Upper lobe of left lung (tissue), 6 donors: ENCODE data around the gene PPM1B. TPM values are rescaled to one million over a fixed set of nuclear protein-coding genes. Genes with fewer than 3 reads are reported as not detected.

Experiments
- ATAC-seq, 2 donors: fragments of 200-7000 bp; cut with Tn5 transposase; one replicate each; pipeline ENCODE4 v1.9.1; 2022; ENCODE audit warnings: mild to moderate bottlenecking in 2 of 2, moderate library complexity in 2 of 2; ENCODE audit not compliant: low FRiP score in 2 of 2
- DNase-seq, 2 donors: peaks; one replicate each; pipeline ENCODE4 v3.0.0-alpha.2; 2019 to 2020
- H3K27ac ChIP-seq, 4 donors: fragments of 200-600 bp; sonication (generic); one replicate each; pipeline ENCODE4 v1.5.1; 2016 to 2019
- H3K27me3 ChIP-seq, 4 donors: fragments of 200-600 bp; sonication (generic); one replicate each; pipeline ENCODE4 v1.5.1; 2017 to 2019
- H3K36me3 ChIP-seq, 4 donors: fragments of 200-600 bp; sonication (generic); one replicate each; pipeline ENCODE4 v1.5.1; 2016 to 2019
- H3K4me1 ChIP-seq, 4 donors: fragments of 200-600 bp; sonication (generic); one replicate each; pipeline ENCODE4 v1.5.1; 2018 to 2019
- H3K4me3 ChIP-seq, 4 donors: fragments of 200-600 bp; sonication (generic); one replicate each; pipeline ENCODE4 v1.5.1; 2017 to 2019; ENCODE audit warnings: mild to moderate bottlenecking in 2 of 4, moderate library complexity in 1 of 4
- H3K9me3 ChIP-seq, 4 donors: fragments of 200-600 bp; sonication (generic); one replicate each; pipeline ENCODE4 v1.5.1; 2018 to 2019
- EP300 ChIP-seq, 4 donors: sonication (generic); formaldehyde crosslinking; IDR thresholded peaks; one replicate each; pipeline ENCODE4 v1.5.1; 2017; ENCODE audit warnings: antibody characterized with exemption in 4 of 4, control low read depth in 2 of 4
- POLR2A ChIP-seq, 4 donors: fragments of 450-650 bp; IDR thresholded peaks; one replicate each; pipeline ENCODE4 v1.5.1; 2016 to 2017; ENCODE audit warnings: antibody characterized with exemption in 4 of 4, mild to moderate bottlenecking in 2 of 4
- POLR2AphosphoS5 ChIP-seq, 2 donors: sonication (generic); formaldehyde crosslinking; IDR thresholded peaks; one replicate each; pipeline ENCODE4 v1.5.1; 2017; ENCODE audit warnings: antibody characterized with exemption in 2 of 2
- WGBS, 2 donors: methylation state at CpG; one replicate each; pipeline ENCODE4 v1.1.5; 2017 to 2018; 5-methylcytosine and 5-hydroxymethylcytosine counted together
- total RNA-seq, 6 donors: library from RNA; depleted of rRNA in 4 of 6; stranded (reverse); fragments of >200 nt in 4 of 6; gene quantifications; one replicate each; pipeline versions ENCODE4 v1.1.0 to v1.2.1, GENCODE V29; 2016 to 2021
- TF ChIP-seq, protein P1 (sequence below), 6 experiments: fragments of 450-650 bp in 4 of 6; fragments of 200-600 bp in 2 of 6; sonication (generic) in 2 of 6; IDR thresholded peaks; one replicate each; pipeline ENCODE4 v1.5.1; 2016 to 2019; ENCODE audit warnings: antibody characterized with exemption in 6 of 6
- donor health status: DM: no; HTN: no; CAD: no; lungs with moderate emphysema.
- donor health status: DM: no; HTN: yes; CAD: no; lungs with severe emphysema.

Gene PPM1B
- 10 to 100 TPM; 35.5 to 71.2 (median 45.6) TPM for total RNA-seq

DNA sequence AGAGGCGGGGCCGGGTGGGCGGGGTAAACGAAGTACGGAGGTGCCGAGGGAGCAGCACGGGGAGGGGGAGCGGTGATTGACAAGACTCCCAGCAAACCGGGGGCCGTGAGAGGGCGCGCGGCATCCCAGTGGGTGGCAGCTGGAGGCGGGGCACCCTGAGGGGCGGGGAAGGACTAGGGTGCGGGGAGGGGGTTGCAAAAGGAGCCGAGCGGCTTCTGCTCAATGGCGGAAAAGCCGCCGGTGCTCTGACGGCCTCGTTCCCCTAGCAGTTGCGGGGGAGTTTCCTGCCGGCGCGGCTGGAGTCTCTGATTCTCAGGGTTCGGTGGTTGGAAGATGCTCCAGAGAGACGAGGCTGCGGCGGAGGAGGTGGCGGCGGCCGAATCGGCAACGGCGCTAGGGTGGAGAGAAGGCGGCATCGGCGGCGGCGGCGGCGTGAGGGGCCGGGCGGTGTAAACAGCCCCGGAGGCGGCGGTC lies at the start of gene PPM1B:
Gene PPM1B (plus strand): TSS at position 195 of the 474 bp plus-strand sequence. CDS start 32,325 bp downstream, outside the sequence.
- no peaks in the 10 kb centered on the region for H3K36me3 ChIP-seq
- no peaks in the 10 kb centered on the region for H3K27me3 ChIP-seq
- H3K4me3 ChIP-seq: peak within 1 kb of the TSS; percentile 77 to 97 (median 92)
- 0 to 1% methylated on average over 42 to 43 of the region's 49 CpGs for WGBS, 2 donors
- no peaks in the 10 kb centered on the region for H3K9me3 ChIP-seq
- peak; percentile 98 to 99 for DNase-seq
- H3K4me1 ChIP-seq: peaks cover 19 to 26% (median 22%) of the 10 kb centered on the region in 4 donors
- TF ChIP-seq POLR2AphosphoS5 (IDR thresholded peaks at IDR 0.05) (peak; percentile 95 to 98), EP300 (IDR thresholded peaks at IDR 0.05) (peak in 1 of 4 donors; percentile 30), POLR2A (IDR thresholded peaks at IDR 0.05) (peak; percentile 83 to 98 (median 95))
- TF ChIP-seq, protein P1, sequence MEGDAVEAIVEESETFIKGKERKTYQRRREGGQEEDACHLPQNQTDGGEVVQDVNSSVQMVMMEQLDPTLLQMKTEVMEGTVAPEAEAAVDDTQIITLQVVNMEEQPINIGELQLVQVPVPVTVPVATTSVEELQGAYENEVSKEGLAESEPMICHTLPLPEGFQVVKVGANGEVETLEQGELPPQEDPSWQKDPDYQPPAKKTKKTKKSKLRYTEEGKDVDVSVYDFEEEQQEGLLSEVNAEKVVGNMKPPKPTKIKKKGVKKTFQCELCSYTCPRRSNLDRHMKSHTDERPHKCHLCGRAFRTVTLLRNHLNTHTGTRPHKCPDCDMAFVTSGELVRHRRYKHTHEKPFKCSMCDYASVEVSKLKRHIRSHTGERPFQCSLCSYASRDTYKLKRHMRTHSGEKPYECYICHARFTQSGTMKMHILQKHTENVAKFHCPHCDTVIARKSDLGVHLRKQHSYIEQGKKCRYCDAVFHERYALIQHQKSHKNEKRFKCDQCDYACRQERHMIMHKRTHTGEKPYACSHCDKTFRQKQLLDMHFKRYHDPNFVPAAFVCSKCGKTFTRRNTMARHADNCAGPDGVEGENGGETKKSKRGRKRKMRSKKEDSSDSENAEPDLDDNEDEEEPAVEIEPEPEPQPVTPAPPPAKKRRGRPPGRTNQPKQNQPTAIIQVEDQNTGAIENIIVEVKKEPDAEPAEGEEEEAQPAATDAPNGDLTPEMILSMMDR (IDR thresholded peaks at IDR 0.05): no peak
- peak within 1 kb of the TSS; percentile 96 to 99 (median 98) for H3K27ac ChIP-seq
- peak; percentile 94 to 97 for ATAC-seq

DNA sequence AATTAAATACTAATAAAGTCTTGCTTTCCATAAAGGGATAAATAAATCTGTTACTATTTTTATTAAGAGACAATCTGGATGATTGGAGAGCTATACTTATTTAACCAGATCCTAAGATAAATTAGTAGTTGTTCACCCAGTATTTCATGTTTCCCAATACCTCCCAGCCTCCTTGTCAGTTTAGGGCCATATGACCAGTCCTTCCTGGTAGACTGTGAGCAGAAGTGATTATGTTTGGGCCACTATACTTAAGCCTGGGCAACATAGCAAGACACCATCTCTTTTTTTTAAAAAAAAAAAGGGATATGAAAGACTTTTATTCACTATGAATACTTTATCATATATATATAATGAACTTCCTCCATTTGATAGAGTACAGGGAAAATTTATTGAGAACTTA lies 48.8 kb upstream of the PPM1B start:
- no peaks in the 10 kb centered on the region for H3K9me3 ChIP-seq
- H3K36me3 ChIP-seq: no peaks in the 10 kb centered on the region
- no peak overlapping the region for H3K4me3 ChIP-seq
- ATAC-seq (no peak), DNase-seq (no peak)
- H3K27me3 ChIP-seq: no peaks in the 10 kb centered on the region
- no peak overlapping the region for H3K27ac ChIP-seq
- H3K4me1 ChIP-seq: no peaks in the 10 kb centered on the region
- TF ChIP-seq POLR2AphosphoS5 (IDR thresholded peaks at IDR 0.05) (no peak), POLR2A (IDR thresholded peaks at IDR 0.05) (no peak), EP300 (IDR thresholded peaks at IDR 0.05) (no peak)
- TF ChIP-seq, protein P1 (IDR thresholded peaks at IDR 0.05): no peak

DNA sequence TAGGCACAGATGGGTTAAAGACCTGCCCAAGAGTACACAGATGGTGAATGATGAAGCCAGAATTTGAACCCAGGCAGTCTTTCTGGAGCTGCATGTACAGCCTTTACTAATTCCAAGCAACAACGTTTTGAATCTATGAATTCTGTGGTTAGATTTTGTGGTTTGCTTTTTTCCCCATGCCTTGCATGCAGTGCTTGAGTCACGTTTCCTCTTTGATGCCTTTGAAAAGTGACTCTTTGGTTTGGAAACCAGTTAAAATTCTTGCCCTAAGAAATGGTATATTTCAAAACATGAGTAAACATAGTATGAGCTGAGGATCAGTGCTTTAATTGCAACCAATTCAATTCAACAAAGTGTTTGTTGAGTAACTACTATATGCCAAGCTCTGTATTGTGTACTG lies 48.2 kb upstream of the PPM1B start:
- 53 to 60% methylated on average over 2 of the region's 2 CpGs for WGBS, 2 donors
- DNase-seq (no peak), ATAC-seq (no peak)

DNA sequence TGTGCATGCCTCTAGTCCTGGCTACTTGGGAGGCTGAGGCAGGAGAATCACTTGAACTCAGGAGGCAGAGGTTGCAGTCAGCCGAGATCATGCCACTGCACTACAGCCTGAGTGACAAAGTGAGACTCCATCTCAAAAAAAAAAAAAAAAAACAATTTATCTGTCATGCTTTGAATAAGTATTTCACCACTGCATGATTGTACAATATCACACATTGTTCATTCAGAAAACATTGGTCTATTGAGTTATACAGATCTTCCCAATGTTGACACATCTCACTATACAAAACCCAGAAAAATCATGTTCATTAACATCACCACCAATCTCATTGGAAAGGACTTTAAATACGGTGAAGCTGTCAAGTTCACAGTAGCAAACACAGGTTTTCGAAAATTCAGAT lies 46.8 kb upstream of the PPM1B start:
- no peak for DNase-seq
- TF ChIP-seq EP300 (IDR thresholded peaks at IDR 0.05) (no peak), POLR2AphosphoS5 (IDR thresholded peaks at IDR 0.05) (no peak), POLR2A (IDR thresholded peaks at IDR 0.05) (no peak)
- TF ChIP-seq, protein P1 (IDR thresholded peaks at IDR 0.05): no peak
- Histone ChIP-seq H3K4me1 (no peaks in the 10 kb centered on the region), H3K27ac (no peak overlapping the region), H3K9me3 (no peaks in the 10 kb centered on the region), H3K4me3 (no peak overlapping the region), H3K36me3 (no peaks in the 10 kb centered on the region), H3K27me3 (no peaks in the 10 kb centered on the region)
- no peak for ATAC-seq
- 97% methylated on average over 3 of the region's 3 CpGs for WGBS, 2 donors

More for the DNA sequence above, 48.2 kb upstream of the PPM1B start:
- H3K4me3 ChIP-seq: no peak overlapping the region
- H3K9me3 ChIP-seq: no peaks in the 10 kb centered on the region
- no peaks in the 10 kb centered on the region for H3K27me3 ChIP-seq
- H3K36me3 ChIP-seq: no peaks in the 10 kb centered on the region
- no peaks in the 10 kb centered on the region for H3K4me1 ChIP-seq
- no peak overlapping the region for H3K27ac ChIP-seq
- TF ChIP-seq EP300 (IDR thresholded peaks at IDR 0.05) (no peak), POLR2AphosphoS5 (IDR thresholded peaks at IDR 0.05) (no peak), POLR2A (IDR thresholded peaks at IDR 0.05) (no peak)
- TF ChIP-seq, protein P1 (IDR thresholded peaks at IDR 0.05): no peak

DNA sequence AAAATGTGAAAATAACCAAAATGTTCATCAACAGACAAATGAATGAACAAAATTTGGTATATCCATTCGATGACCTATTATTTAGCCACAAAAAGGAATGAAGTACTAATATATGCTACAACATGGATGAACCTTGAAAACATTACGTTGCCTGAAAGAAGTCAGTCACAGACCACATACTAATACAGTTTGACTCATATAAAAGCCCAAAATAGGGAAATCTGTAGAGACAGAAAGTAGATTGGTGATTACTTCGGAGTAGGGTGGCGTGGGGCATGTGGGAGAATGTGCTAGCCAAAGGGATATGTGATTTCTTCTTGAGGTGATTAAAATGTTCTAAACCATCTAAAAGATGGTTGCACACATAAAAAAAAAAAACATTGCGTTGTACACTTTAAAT lies 44.2 kb upstream of the PPM1B start:
- TF ChIP-seq POLR2A (IDR thresholded peaks at IDR 0.05) (no peak), EP300 (IDR thresholded peaks at IDR 0.05) (no peak), POLR2AphosphoS5 (IDR thresholded peaks at IDR 0.05) (no peak)
- TF ChIP-seq, protein P1 (IDR thresholded peaks at IDR 0.05): no peak
- ATAC-seq (no peak), DNase-seq (no peak)
- Histone ChIP-seq H3K36me3 (no peaks in the 10 kb centered on the region), H3K9me3 (no peaks in the 10 kb centered on the region), H3K4me1 (no peaks in the 10 kb centered on the region), H3K27ac (no peak overlapping the region), H3K27me3 (no peaks in the 10 kb centered on the region), H3K4me3 (no peak overlapping the region)
- WGBS, 2 donors: 85 to 93% methylated on average over 5 of the region's 5 CpGs
